ENCODE measurements around the gene PLEKHA7.
"Not testable (repeated sequence)": the region's sequence is repeated elsewhere in the genome, so short reads cannot be mapped to it uniquely, and the experiment has no call there.

PLEKHA7 gene

DNA sequence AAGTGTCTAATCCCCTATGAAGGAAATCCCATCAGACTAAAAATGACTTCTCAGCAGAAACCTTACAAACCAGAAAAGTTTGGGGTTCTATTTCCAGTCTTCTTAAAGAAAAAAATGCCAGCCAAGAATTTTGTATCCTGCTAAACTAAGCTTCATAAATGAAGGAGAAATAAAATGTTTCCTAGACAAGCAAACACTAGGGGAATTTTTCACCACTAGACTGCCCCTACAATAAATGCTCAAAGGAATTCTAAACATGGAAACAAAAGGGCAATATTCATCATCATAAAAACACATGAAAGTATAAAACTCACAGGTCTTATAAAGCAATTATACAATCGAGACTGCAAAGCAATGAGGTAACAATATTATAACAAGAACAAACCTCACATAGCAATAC is 124.3 kb downstream of the PLEKHA7 start:
- Mint-ChIP-seq H3K4me1 (no peaks in the 10 kb centered on the region), H3K4me3 (no peak overlapping the region), H3K27me3 (peaks cover 10% of the 10 kb centered on the region), H3K36me3 (ENCODE audit: insufficient read depth) (no peaks in the 10 kb centered on the region), H3K9me3 (peaks cover 15% of the 10 kb centered on the region), H3K27ac (ENCODE audit: low read depth) (no peak overlapping the region)
- no peak for ATAC-seq (replicated peaks; ENCODE audit: extremely low read depth, poor library complexity, severe bottlenecking)
- no peak for DNase-seq (ENCODE audit: low spot score in 2 of 2)

DNA sequence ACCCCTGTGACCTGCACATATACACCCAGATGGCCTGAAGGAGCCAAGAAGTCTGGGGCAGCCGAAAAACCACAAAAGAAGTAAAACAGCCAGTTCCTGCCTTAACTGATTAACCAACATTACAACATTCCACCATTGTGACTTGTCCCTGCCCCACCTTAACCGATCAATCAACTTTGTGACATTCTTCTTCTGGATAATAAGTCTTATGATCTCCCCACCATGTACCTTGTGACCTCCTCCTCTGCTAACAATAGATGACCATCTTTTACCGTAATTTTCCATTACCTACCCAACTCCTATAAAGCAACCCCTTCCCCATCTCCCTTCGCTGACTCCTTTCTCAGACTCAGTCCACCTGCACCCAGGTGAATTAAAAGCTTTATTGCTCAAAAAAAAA is 125.2 kb downstream of the PLEKHA7 start:
- H3K4me1 Mint-ChIP-seq; DNase-seq (ENCODE audit: low spot score in 2 of 2); H3K4me3 Mint-ChIP-seq; H3K27ac Mint-ChIP-seq (ENCODE audit: low read depth); H3K27me3 Mint-ChIP-seq; H3K36me3 Mint-ChIP-seq (ENCODE audit: insufficient read depth); ATAC-seq (replicated peaks; ENCODE audit: extremely low read depth, poor library complexity, severe bottlenecking): not testable (repeated sequence)
- H3K9me3 Mint-ChIP-seq = peaks cover 15% of the 10 kb centered on the region

DNA sequence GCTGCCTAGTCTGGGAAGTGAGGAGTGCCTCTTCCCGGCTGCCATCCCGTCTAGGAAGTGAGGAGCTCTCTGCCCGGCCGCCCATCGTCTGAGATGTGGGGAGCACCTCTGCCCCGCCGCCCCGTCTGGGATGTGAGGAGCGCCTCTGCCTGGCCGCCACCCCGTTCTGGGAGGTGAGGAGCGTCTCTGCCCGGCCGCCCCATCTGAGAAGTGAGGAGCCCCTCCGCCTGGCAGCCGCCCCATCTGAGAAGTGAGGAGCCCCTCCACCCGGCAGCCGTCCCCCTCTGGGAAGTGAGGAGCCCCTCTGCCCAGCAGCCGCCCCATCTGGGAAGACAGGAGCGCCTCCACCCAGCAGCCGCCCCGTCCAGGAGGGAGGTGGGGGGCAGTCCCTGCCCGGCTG is 126.3 kb downstream of the PLEKHA7 start:
- not testable (repeated sequence) for H3K36me3 Mint-ChIP-seq (ENCODE audit: insufficient read depth); H3K4me1 Mint-ChIP-seq; H3K27ac Mint-ChIP-seq (ENCODE audit: low read depth); DNase-seq (ENCODE audit: low spot score in 2 of 2); ATAC-seq (replicated peaks; ENCODE audit: extremely low read depth, poor library complexity, severe bottlenecking); H3K4me3 Mint-ChIP-seq
- peaks cover 15% of the 10 kb centered on the region for H3K9me3 Mint-ChIP-seq
- H3K27me3 Mint-ChIP-seq = peaks cover 11% of the 10 kb centered on the region

DNA sequence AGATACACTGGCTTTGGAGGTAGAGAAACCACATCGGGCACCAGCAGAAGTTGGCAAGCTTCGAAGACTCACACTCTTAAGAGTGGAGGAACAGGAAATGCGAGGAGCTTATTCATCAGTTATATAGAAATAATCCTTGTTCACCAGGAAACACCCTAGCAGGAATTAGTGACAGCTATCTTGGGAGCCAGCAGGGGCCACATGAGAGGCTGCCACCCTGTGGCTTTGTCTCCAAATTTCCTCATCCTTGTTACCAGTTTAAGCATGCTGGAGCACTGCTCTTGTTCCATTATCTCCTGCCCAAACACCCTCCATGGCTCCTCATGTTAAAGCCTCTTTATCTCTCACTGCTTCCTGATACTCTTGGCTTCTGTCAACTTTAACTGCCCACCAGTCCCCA is 131.0 kb downstream of the PLEKHA7 start:
- ATAC-seq (replicated peaks; ENCODE audit: extremely low read depth, poor library complexity, severe bottlenecking) = no peak

DNA sequence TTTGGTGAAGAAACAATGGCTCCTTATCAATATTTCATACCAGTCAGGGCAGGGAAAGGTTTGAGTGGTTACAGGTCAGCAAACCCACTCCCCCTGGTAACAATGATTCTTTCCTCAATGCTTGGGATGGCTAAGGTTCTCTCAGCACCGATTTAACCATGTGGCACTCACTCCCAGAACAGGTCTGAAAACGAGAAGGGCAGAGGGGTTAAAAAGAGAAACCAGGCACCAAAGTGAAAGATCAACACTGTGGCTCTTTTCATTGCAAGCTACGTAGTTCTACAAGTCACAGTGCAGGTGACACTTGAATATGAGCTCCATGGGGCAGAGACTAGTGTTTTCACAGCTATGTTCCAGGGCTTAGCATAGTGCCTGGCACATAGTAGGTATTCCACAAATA is 132.4 kb downstream of the PLEKHA7 start:
- no peaks in the 10 kb centered on the region for H3K36me3 Mint-ChIP-seq (ENCODE audit: insufficient read depth)
- H3K27ac Mint-ChIP-seq (ENCODE audit: low read depth) = no peak overlapping the region
- H3K4me3 Mint-ChIP-seq = no peak overlapping the region
- ATAC-seq (replicated peaks; ENCODE audit: extremely low read depth, poor library complexity, severe bottlenecking) (no peak), DNase-seq (ENCODE audit: low spot score in 2 of 2) (no peak)
- H3K9me3 Mint-ChIP-seq = no peaks in the 10 kb centered on the region
- peaks cover 42% of the 10 kb centered on the region for H3K27me3 Mint-ChIP-seq
- H3K4me1 Mint-ChIP-seq = no peaks in the 10 kb centered on the region

More for the DNA sequence above, 131.0 kb downstream of the PLEKHA7 start:
- Mint-ChIP-seq H3K27ac (ENCODE audit: low read depth) (no peak overlapping the region), H3K36me3 (ENCODE audit: insufficient read depth) (no peaks in the 10 kb centered on the region), H3K9me3 (no peaks in the 10 kb centered on the region), H3K27me3 (peaks cover 42% of the 10 kb centered on the region), H3K4me1 (no peaks in the 10 kb centered on the region), H3K4me3 (no peak overlapping the region)
- DNase-seq (ENCODE audit: low spot score in 2 of 2) = no peak

DNA sequence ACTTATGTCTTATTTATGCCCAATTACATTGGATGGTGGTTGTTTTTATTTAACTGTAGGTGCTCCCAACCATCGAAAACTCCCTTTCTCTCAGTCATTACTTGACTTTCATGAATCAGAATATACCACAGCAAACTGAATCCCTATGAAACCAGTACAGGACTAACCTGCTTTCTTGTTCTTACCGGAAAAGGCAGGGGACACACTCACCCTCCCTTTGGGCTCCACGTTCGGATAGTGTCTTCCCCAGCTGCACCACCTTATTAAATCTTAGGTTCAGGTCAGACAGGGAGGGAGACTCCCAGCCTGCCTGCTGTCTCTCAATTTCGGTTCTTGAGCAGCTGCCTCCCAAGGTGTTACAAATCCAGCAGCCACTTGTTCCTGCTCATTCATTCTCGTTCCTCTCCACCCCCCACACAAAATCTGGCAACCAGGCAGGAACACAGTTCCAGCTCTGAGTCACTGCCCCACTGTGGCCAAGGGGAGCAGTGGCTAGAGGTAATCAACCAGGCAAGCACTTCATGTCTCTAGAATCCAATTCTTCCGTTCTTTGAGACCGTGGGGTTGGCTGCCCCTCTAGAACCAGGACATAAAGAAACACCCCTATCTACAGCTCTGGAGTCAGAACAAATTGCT is 133.0 kb downstream of the PLEKHA7 start:
- Mint-ChIP-seq H3K27me3 (peaks cover 44% of the 10 kb centered on the region), H3K27ac (ENCODE audit: low read depth) (no peak overlapping the region), H3K9me3 (no peaks in the 10 kb centered on the region), H3K36me3 (ENCODE audit: insufficient read depth) (no peaks in the 10 kb centered on the region), H3K4me1 (no peaks in the 10 kb centered on the region), H3K4me3 (no peak overlapping the region)
- DNase-seq (ENCODE audit: low spot score in 2 of 2) (no peak), ATAC-seq (replicated peaks; ENCODE audit: extremely low read depth, poor library complexity, severe bottlenecking) (no peak)

DNA sequence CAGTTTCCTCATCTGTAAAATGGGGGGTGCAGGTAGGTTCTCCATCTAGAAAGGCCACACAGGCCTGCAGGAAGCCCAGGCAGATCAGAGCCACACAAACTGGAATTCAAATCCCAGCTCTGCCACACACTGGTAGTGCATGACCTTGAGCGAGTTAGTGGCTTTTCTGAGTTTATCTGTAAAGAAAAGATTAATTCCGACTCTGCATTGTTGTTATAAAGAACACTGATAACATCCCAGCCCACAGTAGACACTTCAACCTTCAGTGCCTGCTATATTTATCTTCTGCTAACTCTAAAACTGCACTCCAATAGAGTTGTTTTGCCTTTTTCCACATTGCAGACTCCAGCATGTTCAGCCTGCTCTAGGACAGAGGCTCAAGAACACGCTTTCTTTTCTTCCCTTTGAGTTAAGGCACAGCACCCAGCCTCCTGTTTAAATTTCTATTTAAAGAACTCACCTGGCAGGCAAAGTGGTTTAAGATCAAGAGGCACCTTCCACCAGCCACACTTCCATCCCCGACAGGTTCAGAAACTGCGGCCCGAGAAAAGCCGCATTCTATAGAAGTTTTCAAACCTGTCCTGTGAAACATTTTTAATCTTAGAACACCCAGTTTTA is 133.9 kb downstream of the PLEKHA7 start:
- H3K27ac Mint-ChIP-seq (ENCODE audit: low read depth) = no peak overlapping the region

DNA sequence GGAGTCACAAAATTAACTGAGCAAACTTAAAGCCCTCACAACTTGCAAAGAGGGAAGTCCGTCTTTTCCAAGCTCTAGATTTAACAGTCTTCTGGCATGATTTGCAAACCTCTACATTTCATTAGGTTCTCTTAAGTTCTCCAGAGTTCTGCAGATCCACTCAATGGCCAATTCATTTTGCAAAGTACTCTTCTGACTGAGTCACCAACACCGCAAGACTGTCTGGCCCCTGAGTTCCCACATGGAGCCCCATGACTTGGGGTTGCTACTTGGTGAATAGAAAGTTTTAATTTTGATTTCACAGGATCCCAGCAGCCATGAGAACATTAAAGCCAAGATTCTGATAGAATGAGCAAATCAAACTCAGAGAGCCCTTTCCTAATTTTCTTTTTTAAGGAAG is 134.5 kb downstream of the PLEKHA7 start:
- no peak for ATAC-seq (replicated peaks; ENCODE audit: extremely low read depth, poor library complexity, severe bottlenecking)
- Mint-ChIP-seq H3K4me3 (no peak overlapping the region), H3K9me3 (no peaks in the 10 kb centered on the region), H3K27me3 (peaks cover 51% of the 10 kb centered on the region), H3K27ac (ENCODE audit: low read depth) (no peak overlapping the region), H3K36me3 (ENCODE audit: insufficient read depth) (no peaks in the 10 kb centered on the region), H3K4me1 (no peaks in the 10 kb centered on the region)
- DNase-seq (ENCODE audit: low spot score in 2 of 2) = no peak

More for the DNA sequence above, 133.9 kb downstream of the PLEKHA7 start:
- no peaks in the 10 kb centered on the region for H3K36me3 Mint-ChIP-seq (ENCODE audit: insufficient read depth)
- no peaks in the 10 kb centered on the region for H3K9me3 Mint-ChIP-seq
- DNase-seq (ENCODE audit: low spot score in 2 of 2) (no peak), ATAC-seq (replicated peaks; ENCODE audit: extremely low read depth, poor library complexity, severe bottlenecking) (no peak)
- H3K4me3 Mint-ChIP-seq = no peak overlapping the region
- peaks cover 51% of the 10 kb centered on the region for H3K27me3 Mint-ChIP-seq
- H3K4me1 Mint-ChIP-seq = no peaks in the 10 kb centered on the region

DNA sequence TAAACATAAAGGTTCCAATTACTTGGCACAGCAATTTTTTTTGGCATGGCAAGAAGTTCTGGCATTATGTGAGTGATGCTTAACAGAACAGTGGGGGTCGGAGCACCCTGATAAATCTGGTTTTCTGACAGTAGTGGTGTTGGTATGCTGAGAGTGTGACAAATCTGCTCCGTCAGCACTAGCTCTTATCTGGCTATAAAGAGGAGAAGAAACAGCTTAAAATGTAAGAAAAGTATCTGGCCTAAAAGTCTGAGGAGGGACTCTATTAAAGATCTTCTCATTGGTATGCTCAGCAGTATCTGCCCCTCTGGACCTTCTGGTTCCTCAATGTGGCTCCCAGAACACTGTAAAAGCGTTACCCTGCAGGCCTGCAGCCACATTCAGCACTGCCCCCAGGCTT is 137.4 kb downstream of the PLEKHA7 start:
- H3K36me3 Mint-ChIP-seq (ENCODE audit: insufficient read depth) = no peaks in the 10 kb centered on the region
- H3K27ac Mint-ChIP-seq (ENCODE audit: low read depth) = no peak overlapping the region
- H3K27me3 Mint-ChIP-seq = peaks cover 33% of the 10 kb centered on the region
- H3K4me1 Mint-ChIP-seq = no peaks in the 10 kb centered on the region
- no peaks in the 10 kb centered on the region for H3K9me3 Mint-ChIP-seq
- DNase-seq (ENCODE audit: low spot score in 2 of 2) = no peak
- ATAC-seq (replicated peaks; ENCODE audit: extremely low read depth, poor library complexity, severe bottlenecking) = no peak
- no peak overlapping the region for H3K4me3 Mint-ChIP-seq

DNA sequence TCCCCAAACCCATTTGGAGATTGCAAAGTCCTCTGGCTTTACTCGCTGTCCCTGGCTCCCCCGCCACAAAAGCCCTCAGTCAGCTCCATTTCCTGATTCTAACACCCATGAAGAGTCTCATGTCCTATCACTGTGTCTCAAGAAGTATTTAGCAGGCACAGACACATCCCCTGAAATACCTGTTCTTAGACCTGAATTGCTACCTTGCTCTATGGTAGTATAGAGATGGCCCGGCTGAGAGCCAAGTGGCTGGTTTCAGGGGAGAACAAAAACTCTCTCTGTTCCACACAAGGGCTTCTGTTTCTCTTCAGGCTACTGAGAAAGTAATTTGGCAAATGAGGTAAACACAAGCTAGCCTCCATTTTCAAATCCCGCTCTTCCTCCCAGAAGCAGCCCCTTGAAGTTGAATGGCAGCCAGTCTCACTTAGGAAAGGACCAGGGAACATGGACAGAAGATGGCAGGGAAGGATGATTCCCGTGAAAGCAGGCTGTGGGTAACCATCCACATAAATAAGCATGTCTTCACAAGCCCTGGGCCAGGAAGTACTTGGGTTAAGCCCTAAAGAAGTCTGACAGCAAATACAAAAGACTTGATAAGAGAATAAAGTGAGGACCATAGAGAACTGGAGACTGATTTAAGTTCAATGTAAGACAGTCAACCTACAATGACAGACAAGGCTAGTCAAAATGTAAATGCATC is 138.0 kb downstream of the PLEKHA7 start:
- Mint-ChIP-seq H3K9me3 (no peaks in the 10 kb centered on the region), H3K27ac (ENCODE audit: low read depth) (no peak overlapping the region)
- no peak for ATAC-seq (replicated peaks; ENCODE audit: extremely low read depth, poor library complexity, severe bottlenecking)

DNA sequence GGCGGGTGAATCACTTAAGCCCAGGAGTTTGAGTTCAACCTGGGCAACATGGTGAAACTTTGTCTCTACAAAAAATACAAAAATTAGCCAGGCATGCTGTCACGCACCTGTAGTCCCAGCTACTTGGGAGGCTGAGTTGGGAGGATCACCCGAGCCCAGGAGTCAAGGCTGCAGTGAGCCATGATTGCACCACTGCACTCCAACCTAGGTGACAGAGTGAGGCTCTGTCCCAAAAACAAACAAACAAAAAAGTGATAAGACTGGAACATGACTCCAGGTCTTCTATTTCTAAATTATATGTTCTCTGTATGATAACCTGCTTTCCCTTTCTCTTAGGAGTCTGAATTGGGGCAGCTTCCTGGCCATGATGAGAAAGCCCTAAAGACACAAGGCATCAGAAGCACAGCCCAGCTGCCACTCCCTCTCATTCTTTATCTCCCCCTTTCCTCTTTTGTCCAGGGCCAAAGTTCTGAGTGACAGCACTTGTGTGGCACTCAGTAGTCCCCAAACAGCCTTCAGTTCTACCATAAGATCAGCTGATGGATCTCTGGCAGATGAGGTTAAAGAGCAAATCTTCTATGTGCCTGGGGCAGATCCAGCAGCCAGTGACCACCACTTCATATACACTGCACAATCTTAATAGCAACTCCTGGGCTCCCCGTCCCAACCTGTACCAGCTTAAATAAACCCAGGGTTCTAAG is 139.8 kb downstream of the PLEKHA7 start:
- peaks cover 16% of the 10 kb centered on the region for H3K27me3 Mint-ChIP-seq
- H3K9me3 Mint-ChIP-seq = no peaks in the 10 kb centered on the region
- H3K36me3 Mint-ChIP-seq (ENCODE audit: insufficient read depth) = no peaks in the 10 kb centered on the region
- H3K4me1 Mint-ChIP-seq = no peaks in the 10 kb centered on the region
- H3K4me3 Mint-ChIP-seq = no peak overlapping the region
- DNase-seq (ENCODE audit: low spot score in 2 of 2) (no peak), ATAC-seq (replicated peaks; ENCODE audit: extremely low read depth, poor library complexity, severe bottlenecking) (no peak)
- H3K27ac Mint-ChIP-seq (ENCODE audit: low read depth) = no peak overlapping the region

More for the DNA sequence above, 138.0 kb downstream of the PLEKHA7 start:
- DNase-seq (ENCODE audit: low spot score in 2 of 2) = no peak
- Mint-ChIP-seq H3K36me3 (ENCODE audit: insufficient read depth) (no peaks in the 10 kb centered on the region), H3K4me1 (no peaks in the 10 kb centered on the region), H3K27me3 (peaks cover 27% of the 10 kb centered on the region), H3K4me3 (no peak overlapping the region)

DNA sequence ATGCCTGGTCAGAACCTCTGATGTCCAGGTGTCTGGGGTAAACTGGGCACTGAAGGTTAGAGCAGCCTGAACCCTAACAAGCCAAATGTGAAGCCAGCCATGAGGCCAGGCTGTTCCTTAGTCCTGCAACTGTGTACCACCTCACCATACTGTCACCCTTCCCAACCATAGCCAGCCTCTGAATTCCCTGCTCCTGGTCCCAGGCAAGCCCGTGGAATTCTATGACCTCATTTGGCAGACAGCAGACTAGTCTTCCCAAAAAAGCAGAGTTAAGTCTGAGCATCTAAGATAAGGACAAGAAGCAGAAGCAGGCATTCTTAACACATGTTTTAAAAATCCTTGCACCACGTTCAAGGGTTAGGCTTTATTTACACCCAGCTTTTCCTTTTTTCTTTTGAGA is 140.9 kb downstream of the PLEKHA7 start:
- ATAC-seq (replicated peaks; ENCODE audit: extremely low read depth, poor library complexity, severe bottlenecking) = no peak
- no peaks in the 10 kb centered on the region for H3K9me3 Mint-ChIP-seq
- no peak for DNase-seq (ENCODE audit: low spot score in 2 of 2)
- H3K27me3 Mint-ChIP-seq = peaks cover 10% of the 10 kb centered on the region
- no peaks in the 10 kb centered on the region for H3K36me3 Mint-ChIP-seq (ENCODE audit: insufficient read depth)
- H3K27ac Mint-ChIP-seq (ENCODE audit: low read depth) = no peak overlapping the region
- no peak overlapping the region for H3K4me3 Mint-ChIP-seq
- no peaks in the 10 kb centered on the region for H3K4me1 Mint-ChIP-seq

Measured in central memory CD8-positive, alpha-beta T cell (primary cell).